Endodermal cell (in vitro differentiated cells): ENCODE results near the gene DVL2. TPM values are rescaled to one million over a fixed set of nuclear protein-coding genes. Genes with fewer than 3 reads are reported as not detected.

Experiments
- DNase-seq: peaks from one replicate; pipeline ENCODE4 v3.0.0-alpha.2; 2017
- H3K27ac ChIP-seq: 2 replicates; pipeline ENCODE4 v1.5.1; 2013; ENCODE audit warnings: mild to moderate bottlenecking, low read depth, low read length, moderate library complexity
- H3K27me3 ChIP-seq: 2 replicates; pipeline ENCODE4 v1.6.1; 2013; ENCODE audit warnings: mild to moderate bottlenecking, low read length, moderate library complexity; ENCODE audit not compliant: insufficient read depth, control insufficient read depth, poor library complexity, severe bottlenecking
- H3K36me3 ChIP-seq: 2 replicates; pipeline ENCODE4 v1.7.0; 2013; ENCODE audit warnings: mild to moderate bottlenecking, low read length, moderate library complexity; ENCODE audit not compliant: control insufficient read depth, insufficient read depth
- H3K4me1 ChIP-seq: one replicate; pipeline ENCODE4 v1.7.0; 2013; ENCODE audit warnings: low read length; ENCODE audit not compliant: control insufficient read depth, insufficient read depth
- H3K4me3 ChIP-seq: 2 replicates; pipeline ENCODE4 v1.5.1; 2013; ENCODE audit warnings: mild to moderate bottlenecking, low read length, moderate library complexity
- H3K9ac ChIP-seq: 2 replicates; pipeline ENCODE4 v1.6.1; 2013; ENCODE audit warnings: mild to moderate bottlenecking, low read length, moderate library complexity; ENCODE audit not compliant: poor library complexity, severe bottlenecking; ENCODE audit errors: extremely low read depth
- H3K9me3 ChIP-seq: 2 replicates; pipeline ENCODE4 v1.6.1; 2013; ENCODE audit warnings: mild to moderate bottlenecking, low read length, moderate library complexity; ENCODE audit not compliant: control insufficient read depth
- H3K27ac Mint-ChIP-seq: 2 replicates; pipeline ENCODE4 v1.8.0; 2020; ENCODE audit warnings: mixed read lengths
- H3K27me3 Mint-ChIP-seq: 2 replicates; pipeline ENCODE4 v1.8.0; 2021; ENCODE audit warnings: mild to moderate bottlenecking, mixed read lengths; ENCODE audit not compliant: insufficient read depth
- H3K36me3 Mint-ChIP-seq: 2 replicates; pipeline ENCODE4 v1.8.0; 2020; ENCODE audit warnings: low read depth, mixed read lengths
- H3K4me1 Mint-ChIP-seq: 2 replicates; pipeline ENCODE4 v1.8.0; 2020; ENCODE audit warnings: mixed read lengths
- H3K4me3 Mint-ChIP-seq: 2 replicates; pipeline ENCODE4 v1.8.0; 2020; ENCODE audit warnings: mild to moderate bottlenecking, moderate library complexity, mixed read lengths
- H3K9me3 Mint-ChIP-seq: 2 replicates; pipeline ENCODE4 v1.8.0; 2020; ENCODE audit warnings: mild to moderate bottlenecking, mixed read lengths
- CTCF ChIP-seq: fragments of 200-600 bp; sonication (generic); conservative IDR thresholded peaks from 2 replicates; pipeline ENCODE4 v1.5.0; 2021; ENCODE audit warnings: antibody characterized with exemption, mild to moderate bottlenecking
- WGBS, 2 experiments: methylation state at CpG; one replicate each; pipeline versions ENCODE4 v1.1.5 to v1.1.7; 2013; ENCODE audit warnings: missing lambda C conversion rate in 2 of 2, mixed read lengths in 1 of 2; ENCODE audit not compliant: insufficient coverage in 1 of 2, insufficient read length in 1 of 2; 5-methylcytosine and 5-hydroxymethylcytosine counted together
- total RNA-seq, 2 donors: library from RNA; stranded (reverse); fragmentation: NEBNext Ultra II Directional in 1 of 2; extraction: Animal tissue kit (Norgen Biotek cat#: 25700) in 1 of 2; gene quantifications; 2 replicates in 1 of 2; 3 replicates in 1 of 2; pipeline ENCODE4 v1.2.1, GENCODE V29; 2021

DVL2 gene
- total RNA-seq, 2 donors from 2014 or later: 98.2 to 116 TPM

- Histone ChIP-seq H3K4me3 (peak within 1 kb of the TSS; percentile 87), H3K27me3 (no peaks in the 10 kb centered on the region), H3K4me1 (peaks cover 19% of the 10 kb centered on the region), H3K9ac (peak within 1 kb of the TSS; percentile 85), H3K27ac (peak within 1 kb of the TSS; percentile 59), H3K36me3 (peaks cover 35% of the 10 kb centered on the region), H3K9me3 (no peaks in the 10 kb centered on the region)
- Mint-ChIP-seq H3K36me3 (peaks cover 38% of the 10 kb centered on the region), H3K4me3 (peak within 1 kb of the TSS; percentile 86), H3K27me3 (no peaks in the 10 kb centered on the region), H3K9me3 (no peaks in the 10 kb centered on the region), H3K27ac (peak within 1 kb of the TSS; percentile 96), H3K4me1 (peaks cover 42% of the 10 kb centered on the region)
- DNase-seq: peak; percentile 96
- 0 to 2% methylated on average over 24 to 63 of the region's 63 CpGs for WGBS, 2 experiments
- no peak for TF ChIP-seq CTCF
These were observed 14.3 kb downstream of the DVL2 start, which contains the start of the genes ACADVL and DLG4 for GRCh38 chr17:7219812-7220592. ACADVL (plus strand) TSS chr17:7219938; CDS start chr17:7219985, 47 bp downstream. DLG4 (minus strand) TSS chr17:7219836.

GRCh38 chr17:7219229-7219811 lies 15.0 kb downstream of the DVL2 start:
- Mint-ChIP-seq H3K9me3 (no peaks in the 10 kb centered on the region), H3K4me1 (peaks cover 42% of the 10 kb centered on the region), H3K27me3 (no peaks in the 10 kb centered on the region), H3K4me3 (peak overlapping the region; percentile 86), H3K27ac (peak overlapping the region; percentile 95), H3K36me3 (peaks cover 33% of the 10 kb centered on the region)
- DNase-seq: no peak
- Histone ChIP-seq H3K4me3 (peak overlapping the region; percentile 87), H3K9ac (peak overlapping the region; percentile 85), H3K9me3 (no peaks in the 10 kb centered on the region), H3K27me3 (no peaks in the 10 kb centered on the region), H3K36me3 (peaks cover 30% of the 10 kb centered on the region), H3K4me1 (peaks cover 16% of the 10 kb centered on the region), H3K27ac (no peak overlapping the region)
- TF ChIP-seq CTCF: no peak
- 28 to 83% methylated on average over 3 to 12 of the region's 12 CpGs for WGBS, 2 experiments

- peaks cover 27% of the 10 kb centered on the region for H3K36me3 Mint-ChIP-seq
- Histone ChIP-seq H3K27me3 (no peaks in the 10 kb centered on the region), H3K4me3 (no peak overlapping the region), H3K4me1 (peaks cover 16% of the 10 kb centered on the region), H3K27ac (no peak overlapping the region), H3K9me3 (no peaks in the 10 kb centered on the region), H3K9ac (no peak overlapping the region), H3K36me3 (peaks cover 25% of the 10 kb centered on the region)
- DNase-seq: no peak
- 75 to 100% methylated on average over 1 to 6 of the region's 6 CpGs for WGBS, 2 experiments
- no peaks in the 10 kb centered on the region for H3K27me3 Mint-ChIP-seq
- peaks cover 42% of the 10 kb centered on the region for H3K4me1 Mint-ChIP-seq
- peak overlapping the region; percentile 86 for H3K4me3 Mint-ChIP-seq
- peak overlapping the region; percentile 22 for H3K27ac Mint-ChIP-seq
- no peak for TF ChIP-seq CTCF
- H3K9me3 Mint-ChIP-seq: no peaks in the 10 kb centered on the region
These were observed 15.6 kb downstream of the DVL2 start for GRCh38 chr17:7218758-7219157.
